ENCODE data around the gene MAP2K3. TPM values are rescaled to one million over a fixed set of nuclear protein-coding genes. Genes with fewer than 3 reads are reported as not detected.
A peak's percentile ranks its signal among the peaks of the same experiment; 100 is the strongest.

MAP2K3 gene
- total and polyA plus RNA-seq, 10 of the 15 experiments (the other 5 are each of a cell fraction or from before 2014, with no cell fraction given) = 0.71 to 39.4 (median 18.6) TPM

DNA sequence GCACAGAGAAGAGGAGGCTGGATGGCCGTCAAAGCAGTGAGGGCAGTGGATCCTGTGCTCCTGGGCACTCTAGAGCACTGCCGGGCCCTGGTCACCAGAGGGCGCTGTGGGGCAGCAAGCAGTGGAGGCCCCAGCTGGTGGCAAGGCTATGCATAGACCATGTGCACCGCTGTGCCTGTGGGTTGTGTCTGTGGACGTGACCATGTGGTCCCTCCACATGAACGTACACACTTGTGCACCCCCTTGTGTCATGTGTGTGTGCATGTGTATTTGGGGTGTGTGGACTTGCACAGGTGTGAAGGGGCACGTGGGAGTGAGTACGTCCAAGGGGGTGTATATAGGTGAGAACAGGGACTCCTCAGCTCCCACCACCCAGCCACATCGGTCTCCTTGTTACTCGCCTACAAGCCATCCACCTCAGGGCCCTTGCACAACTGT lies 4.4 kb upstream of the MAP2K3 start:
- BruUV-seq (replicated peaks) = no TSS peak
- Histone ChIP-seq H4K20me1 (ENCODE audit: control insufficient read depth, insufficient read depth) (no peaks in the 10 kb centered on the region), H3K4me1 (ENCODE audit: control insufficient read depth, insufficient read depth, low read length) (peaks cover 13% of the 10 kb centered on the region), H3K36me3 (ENCODE audit: control insufficient read depth in 2 of 2, insufficient read depth in 2 of 2, low read length in 1 of 2) (no peaks in the 10 kb centered on the region), H3K9me3 (replicated peaks; ENCODE audit: control insufficient read depth, insufficient read depth, low read length) (no peaks in the 10 kb centered on the region), H3K27ac (ENCODE audit: control insufficient read depth, insufficient read depth) (no peak overlapping the region), H3K79me2 (ENCODE audit: control insufficient read depth, insufficient read depth, low read length) (peaks cover 6% of the 10 kb centered on the region), H3K4me3 (no peak overlapping the region), H3K9ac (ENCODE audit: control insufficient read depth, insufficient read depth, low read length) (no peak overlapping the region), H3K27me3 (replicated peaks in 1 of 2; ENCODE audit: control insufficient read depth in 2 of 2, insufficient read depth in 2 of 2, low read length in 1 of 2) (peaks cover 0 to 8% of the 10 kb centered on the region in 2 experiments; a peak in 3 of 4 replicates), H3K4me2 (ENCODE audit: control insufficient read depth, insufficient read depth) (no peak overlapping the region), H2AFZ (ENCODE audit: control insufficient read depth, low read depth, low read length) (peak overlapping the region; percentile 45)
- in situ Hi-C loops (cut with MboI) (no loop called here), intact Hi-C loops (cut with micrococcal nuclease; ENCODE audit: unreplicated experiment) (loop anchor here (1.0 to 5.0 kb wide), 3 partner anchors 97 to 233 kb away; partner anchors contain the start of gene KCNJ12)
- ChIA-PET CTCF (interaction anchor here (0.7 to 3.2 kb wide), 10 partner anchors 8 to 233 kb away, joined by 3 to 37 read pairs (median 4); partner anchors contain the start of gene DHRS7B), SMC1A (ENCODE audit: uncharacterized antibody, unreplicated experiment) (interaction anchor here (1.0 to 1.9 kb wide), 4 partner anchors 8 to 233 kb away, joined by 3 to 8 read pairs (median 6); no protein-coding TSS in a partner anchor), POLR2A (no interaction called here), RAD21 (ENCODE audit: unreplicated experiment) (interaction anchor here (0.5 to 2.2 kb wide), 8 partner anchors 8 to 233 kb away, joined by 3 to 13 read pairs (median 4); no protein-coding TSS in a partner anchor)
- ATAC-seq = peak; percentile 67
- 22% methylated on average over 10 of the region's 10 CpGs for WGBS (ENCODE audit: insufficient coverage, insufficient replicate concordance, low lambda C conversion rate, missing lambda C conversion rate)
- FAIRE-seq = peak; percentile 92
- DNase-seq (ENCODE audit: low read depth, low spot score) = peak; percentile 16
- TF ChIP-seq SRF (IDR thresholded peaks at IDR 0.05; ENCODE audit: low read depth in 2 of 2, low read length in 2 of 2) = no peak
- TF ChIP-seq MEF2B (IDR thresholded peaks at IDR 0.05; ENCODE audit: partially characterized antibody, poor library complexity, severe bottlenecking) = no peak
- peak; percentile 44; the same call in 1 of the 2 replicates for TF ChIP-seq HDGF (IDR thresholded peaks at IDR 0.05)
- TF ChIP-seq TARDBP (IDR thresholded peaks at IDR 0.05; ENCODE audit: borderline replicate concordance) = no peak
- TF ChIP-seq, protein P1, sequence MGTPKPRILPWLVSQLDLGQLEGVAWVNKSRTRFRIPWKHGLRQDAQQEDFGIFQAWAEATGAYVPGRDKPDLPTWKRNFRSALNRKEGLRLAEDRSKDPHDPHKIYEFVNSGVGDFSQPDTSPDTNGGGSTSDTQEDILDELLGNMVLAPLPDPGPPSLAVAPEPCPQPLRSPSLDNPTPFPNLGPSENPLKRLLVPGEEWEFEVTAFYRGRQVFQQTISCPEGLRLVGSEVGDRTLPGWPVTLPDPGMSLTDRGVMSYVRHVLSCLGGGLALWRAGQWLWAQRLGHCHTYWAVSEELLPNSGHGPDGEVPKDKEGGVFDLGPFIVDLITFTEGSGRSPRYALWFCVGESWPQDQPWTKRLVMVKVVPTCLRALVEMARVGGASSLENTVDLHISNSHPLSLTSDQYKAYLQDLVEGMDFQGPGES (IDR thresholded peaks at IDR 0.05) = peak; percentile 29; the same call in 1 of the 2 replicates
- TF ChIP-seq, protein P2, sequence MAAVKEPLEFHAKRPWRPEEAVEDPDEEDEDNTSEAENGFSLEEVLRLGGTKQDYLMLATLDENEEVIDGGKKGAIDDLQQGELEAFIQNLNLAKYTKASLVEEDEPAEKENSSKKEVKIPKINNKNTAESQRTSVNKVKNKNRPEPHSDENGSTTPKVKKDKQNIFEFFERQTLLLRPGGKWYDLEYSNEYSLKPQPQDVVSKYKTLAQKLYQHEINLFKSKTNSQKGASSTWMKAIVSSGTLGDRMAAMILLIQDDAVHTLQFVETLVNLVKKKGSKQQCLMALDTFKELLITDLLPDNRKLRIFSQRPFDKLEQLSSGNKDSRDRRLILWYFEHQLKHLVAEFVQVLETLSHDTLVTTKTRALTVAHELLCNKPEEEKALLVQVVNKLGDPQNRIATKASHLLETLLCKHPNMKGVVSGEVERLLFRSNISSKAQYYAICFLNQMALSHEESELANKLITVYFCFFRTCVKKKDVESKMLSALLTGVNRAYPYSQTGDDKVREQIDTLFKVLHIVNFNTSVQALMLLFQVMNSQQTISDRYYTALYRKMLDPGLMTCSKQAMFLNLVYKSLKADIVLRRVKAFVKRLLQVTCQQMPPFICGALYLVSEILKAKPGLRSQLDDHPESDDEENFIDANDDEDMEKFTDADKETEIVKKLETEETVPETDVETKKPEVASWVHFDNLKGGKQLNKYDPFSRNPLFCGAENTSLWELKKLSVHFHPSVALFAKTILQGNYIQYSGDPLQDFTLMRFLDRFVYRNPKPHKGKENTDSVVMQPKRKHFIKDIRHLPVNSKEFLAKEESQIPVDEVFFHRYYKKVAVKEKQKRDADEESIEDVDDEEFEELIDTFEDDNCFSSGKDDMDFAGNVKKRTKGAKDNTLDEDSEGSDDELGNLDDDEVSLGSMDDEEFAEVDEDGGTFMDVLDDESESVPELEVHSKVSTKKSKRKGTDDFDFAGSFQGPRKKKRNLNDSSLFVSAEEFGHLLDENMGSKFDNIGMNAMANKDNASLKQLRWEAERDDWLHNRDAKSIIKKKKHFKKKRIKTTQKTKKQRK (IDR thresholded peaks at IDR 0.05; ENCODE audit: low read depth, low read length) = no peak
- TF ChIP-seq, protein P3, sequence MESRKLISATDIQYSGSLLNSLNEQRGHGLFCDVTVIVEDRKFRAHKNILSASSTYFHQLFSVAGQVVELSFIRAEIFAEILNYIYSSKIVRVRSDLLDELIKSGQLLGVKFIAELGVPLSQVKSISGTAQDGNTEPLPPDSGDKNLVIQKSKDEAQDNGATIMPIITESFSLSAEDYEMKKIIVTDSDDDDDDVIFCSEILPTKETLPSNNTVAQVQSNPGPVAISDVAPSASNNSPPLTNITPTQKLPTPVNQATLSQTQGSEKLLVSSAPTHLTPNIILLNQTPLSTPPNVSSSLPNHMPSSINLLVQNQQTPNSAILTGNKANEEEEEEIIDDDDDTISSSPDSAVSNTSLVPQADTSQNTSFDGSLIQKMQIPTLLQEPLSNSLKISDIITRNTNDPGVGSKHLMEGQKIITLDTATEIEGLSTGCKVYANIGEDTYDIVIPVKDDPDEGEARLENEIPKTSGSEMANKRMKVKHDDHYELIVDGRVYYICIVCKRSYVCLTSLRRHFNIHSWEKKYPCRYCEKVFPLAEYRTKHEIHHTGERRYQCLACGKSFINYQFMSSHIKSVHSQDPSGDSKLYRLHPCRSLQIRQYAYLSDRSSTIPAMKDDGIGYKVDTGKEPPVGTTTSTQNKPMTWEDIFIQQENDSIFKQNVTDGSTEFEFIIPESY (IDR thresholded peaks at IDR 0.05) = no peak
- TF ChIP-seq WRNIP1 (IDR thresholded peaks at IDR 0.05; ENCODE audit: borderline replicate concordance, low read depth, low read length) = no peak
- peak; percentile 22 for TF ChIP-seq SP1 (IDR thresholded peaks at IDR 0.05; ENCODE audit: low read depth, low read length)
- TF ChIP-seq JUND (IDR thresholded peaks at IDR 0.05; ENCODE audit: low read depth, low read length) = no peak
- peak; percentile 97 for TF ChIP-seq SMC3 (IDR thresholded peaks at IDR 0.05; ENCODE audit: borderline replicate concordance, low read length)
- 0 out of 2 replicates have a peak, but pooled peaks have one; percentile 25 for TF ChIP-seq DPF2 (IDR thresholded peaks at IDR 0.05)
- TF ChIP-seq, protein P4, sequence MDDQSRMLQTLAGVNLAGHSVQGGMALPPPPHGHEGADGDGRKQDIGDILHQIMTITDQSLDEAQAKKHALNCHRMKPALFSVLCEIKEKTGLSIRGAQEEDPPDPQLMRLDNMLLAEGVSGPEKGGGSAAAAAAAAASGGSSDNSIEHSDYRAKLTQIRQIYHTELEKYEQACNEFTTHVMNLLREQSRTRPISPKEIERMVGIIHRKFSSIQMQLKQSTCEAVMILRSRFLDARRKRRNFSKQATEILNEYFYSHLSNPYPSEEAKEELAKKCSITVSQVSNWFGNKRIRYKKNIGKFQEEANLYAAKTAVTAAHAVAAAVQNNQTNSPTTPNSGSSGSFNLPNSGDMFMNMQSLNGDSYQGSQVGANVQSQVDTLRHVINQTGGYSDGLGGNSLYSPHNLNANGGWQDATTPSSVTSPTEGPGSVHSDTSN (IDR thresholded peaks at IDR 0.05; ENCODE audit: insufficient replicate concordance, low read depth, low read length) = peak; percentile 37
- TF ChIP-seq, protein P5, sequence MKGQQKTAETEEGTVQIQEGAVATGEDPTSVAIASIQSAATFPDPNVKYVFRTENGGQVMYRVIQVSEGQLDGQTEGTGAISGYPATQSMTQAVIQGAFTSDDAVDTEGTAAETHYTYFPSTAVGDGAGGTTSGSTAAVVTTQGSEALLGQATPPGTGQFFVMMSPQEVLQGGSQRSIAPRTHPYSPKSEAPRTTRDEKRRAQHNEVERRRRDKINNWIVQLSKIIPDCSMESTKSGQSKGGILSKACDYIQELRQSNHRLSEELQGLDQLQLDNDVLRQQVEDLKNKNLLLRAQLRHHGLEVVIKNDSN (IDR thresholded peaks at IDR 0.05; ENCODE audit: borderline replicate concordance, extremely low read length, insufficient read depth, low read depth, low read length) = peak; percentile 24
- no peak for TF ChIP-seq SPI1 (IDR thresholded peaks at IDR 0.05; ENCODE audit: borderline replicate concordance, insufficient read depth, low read depth, low read length)
